Mesodermal cell (in vitro differentiated cells): Measurements from ENCODE around the gene CYS1.

Experiments
- H3K27ac ChIP-seq: 2 replicates; pipeline ENCODE4 v1.7.0; 2013; ENCODE audit warnings: mild to moderate bottlenecking, low read depth, low read length, moderate library complexity; ENCODE audit not compliant: severe bottlenecking
- H3K36me3 ChIP-seq: 2 replicates; pipeline ENCODE4 v1.7.1; 2013; ENCODE audit warnings: mild to moderate bottlenecking, low read length, moderate library complexity; ENCODE audit not compliant: control insufficient read depth, insufficient read depth
- H3K4me1 ChIP-seq: one replicate; pipeline ENCODE4 v1.7.1; 2013; ENCODE audit warnings: mild to moderate bottlenecking, low read length; ENCODE audit not compliant: insufficient read depth, control insufficient read depth, poor library complexity, severe bottlenecking
- H3K4me3 ChIP-seq: 2 replicates; pipeline ENCODE4 v1.7.0; 2013; ENCODE audit warnings: low read length, control low read depth, mild to moderate bottlenecking; ENCODE audit not compliant: insufficient read depth, poor library complexity, severe bottlenecking; ENCODE audit errors: extremely low read depth
- H3K9me3 ChIP-seq: 2 replicates; pipeline ENCODE4 v1.7.1; 2013; ENCODE audit warnings: mild to moderate bottlenecking, low read length, moderate library complexity; ENCODE audit not compliant: control insufficient read depth
- WGBS, 2 experiments: methylation state at CpG; one replicate each; pipeline ENCODE4 v1.1.5; 2013; ENCODE audit warnings: missing lambda C conversion rate in 2 of 2; ENCODE audit not compliant: insufficient coverage in 2 of 2; 5-methylcytosine and 5-hydroxymethylcytosine counted together

The CYS1 gene

DNA sequence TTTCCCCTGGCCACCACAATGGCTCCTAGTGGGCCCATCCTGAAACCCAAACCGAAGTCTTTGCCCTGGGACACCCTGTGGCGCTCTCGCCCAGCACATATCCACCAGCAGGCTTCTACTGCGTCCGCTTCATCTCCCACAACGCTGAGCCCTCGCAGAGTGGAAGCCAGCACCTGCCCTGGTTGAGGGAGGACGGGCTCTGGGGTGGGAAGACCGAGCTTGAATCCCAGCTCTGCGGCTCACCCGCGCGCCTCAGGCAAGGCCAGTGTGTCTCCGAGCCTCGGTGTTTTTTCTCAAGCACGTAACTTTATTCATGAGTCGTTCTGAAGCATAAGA is 21.2 kb downstream of the CYS1 start:
- H3K27ac ChIP-seq, result no peak overlapping the region
- no peak overlapping the region for H3K4me3 ChIP-seq
- H3K36me3 ChIP-seq, result peaks cover 11% of the 10 kb centered on the region
- 91 to 93% methylated on average over 17 of the region's 17 CpGs for WGBS, 2 experiments
- peaks cover 10% of the 10 kb centered on the region for H3K4me1 ChIP-seq
- H3K9me3 ChIP-seq, result no peaks in the 10 kb centered on the region

DNA sequence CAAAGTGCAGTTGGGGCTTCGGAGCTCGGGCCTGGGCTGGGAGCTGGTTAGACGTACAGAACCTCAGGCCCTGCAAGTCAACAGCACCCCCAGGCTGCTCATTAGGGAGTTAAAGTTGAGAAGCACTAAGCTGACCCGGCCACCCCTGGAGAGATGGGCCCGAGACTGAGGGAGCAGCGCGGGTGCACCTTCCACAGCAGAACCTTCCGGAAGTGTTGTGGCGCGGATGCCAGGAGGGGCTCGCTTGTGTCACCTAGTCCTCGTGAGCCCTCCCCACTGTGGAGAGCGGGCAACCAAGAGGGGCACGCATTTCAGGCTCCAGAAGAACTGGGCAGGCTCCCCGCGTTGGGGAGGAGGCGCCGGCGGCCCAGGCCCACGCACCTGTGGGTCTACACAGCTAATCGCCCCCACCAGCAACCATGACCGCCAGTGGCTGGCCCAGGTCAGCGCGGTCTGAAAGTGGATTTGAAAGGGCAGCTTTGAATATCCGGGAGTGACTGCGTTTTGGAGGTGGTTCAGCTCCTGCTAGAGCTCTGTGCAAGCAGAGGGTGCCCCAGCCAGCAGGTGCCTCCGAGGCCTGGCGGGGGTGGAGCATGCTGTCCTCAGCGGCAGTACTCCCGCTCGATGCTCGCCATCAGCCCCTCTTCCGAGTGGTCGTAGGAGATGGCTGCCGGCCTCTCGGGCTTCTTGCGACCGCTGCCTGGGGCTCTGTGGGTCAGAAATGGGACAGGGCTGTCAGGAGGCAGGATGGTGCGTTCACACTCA is 21.8 kb downstream of the CYS1 start:
- no peak overlapping the region for H3K4me3 ChIP-seq
- H3K4me1 ChIP-seq, result peaks cover 10% of the 10 kb centered on the region
- 90 to 97% methylated on average over 32 to 35 of the region's 39 CpGs for WGBS, 2 experiments
- peaks cover 16% of the 10 kb centered on the region for H3K36me3 ChIP-seq
- H3K27ac ChIP-seq, result peak overlapping the region; percentile 82
- no peaks in the 10 kb centered on the region for H3K9me3 ChIP-seq

DNA sequence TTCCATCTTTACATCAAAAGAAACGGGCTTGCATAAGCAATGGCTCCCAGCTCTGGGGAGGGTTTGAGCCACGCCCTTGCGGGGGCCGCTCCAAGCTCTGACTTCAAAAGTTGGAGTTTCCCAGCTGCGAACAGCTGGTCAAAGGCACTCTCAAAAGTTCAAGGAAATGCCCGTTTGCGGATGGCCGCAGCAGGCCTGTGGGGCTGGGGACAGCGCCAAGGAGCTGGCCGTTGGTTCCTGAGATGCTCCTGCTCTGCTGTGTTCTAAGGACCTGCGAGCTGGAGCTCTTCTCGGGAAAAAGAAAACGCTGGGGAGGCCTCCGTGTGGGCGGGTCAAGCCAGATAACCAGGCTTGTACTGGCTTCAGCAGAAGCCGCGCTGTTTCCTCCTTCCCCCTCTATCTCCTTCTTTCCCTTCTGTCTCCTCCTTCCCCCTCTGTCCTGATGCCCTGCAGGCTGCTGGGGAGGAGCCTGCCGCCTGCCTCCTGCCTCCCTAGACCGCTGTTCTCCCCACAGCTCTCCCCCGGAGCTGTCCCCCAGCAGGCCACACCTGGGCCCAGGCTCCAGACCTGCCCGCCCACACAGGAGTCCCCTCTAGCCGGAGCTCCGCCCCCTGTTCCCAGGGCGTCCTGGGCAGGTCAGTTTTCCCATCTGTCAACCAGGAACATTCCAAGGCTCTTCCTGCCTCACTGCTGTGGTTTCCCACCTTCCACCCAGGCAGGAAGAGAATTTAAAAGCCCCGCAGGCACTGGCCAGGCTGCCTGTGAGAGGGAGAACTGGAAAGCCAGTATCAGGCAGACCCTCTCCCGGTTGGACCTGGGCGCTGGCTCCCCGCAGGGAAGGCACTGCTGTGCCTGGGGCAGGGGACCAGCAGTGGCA is 22.7 kb downstream of the CYS1 start:
- H3K4me3 ChIP-seq, result peak overlapping the region; percentile 20
- H3K27ac ChIP-seq, result peak overlapping the region; percentile 82

DNA sequence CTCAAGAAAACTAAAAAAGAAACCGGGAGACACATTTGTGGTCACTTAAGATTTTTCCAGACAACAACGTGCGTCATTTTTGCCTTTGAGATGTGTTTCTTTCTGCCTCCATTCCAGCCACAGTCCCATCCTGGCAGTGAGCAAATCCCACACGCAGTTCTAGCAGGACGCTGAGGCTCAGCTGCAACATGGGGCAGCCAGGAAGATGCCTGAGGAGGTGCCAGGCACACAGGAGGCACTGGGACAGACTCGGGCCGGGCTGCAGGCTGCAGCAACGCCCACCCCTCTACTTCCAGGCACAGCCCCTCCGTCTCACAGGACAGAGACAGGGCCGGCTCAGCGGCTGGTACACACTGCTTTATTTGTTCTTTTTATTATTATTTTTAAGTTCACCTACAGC is 23.8 kb downstream of the CYS1 start:
- H3K27ac ChIP-seq, result no peak overlapping the region
- WGBS, 2 experiments, result 62 to 74% methylated on average over 8 of the region's 11 CpGs
- peaks cover 33% of the 10 kb centered on the region for H3K36me3 ChIP-seq
- no peaks in the 10 kb centered on the region for H3K9me3 ChIP-seq
- peaks cover 10% of the 10 kb centered on the region for H3K4me1 ChIP-seq
- no peak overlapping the region for H3K4me3 ChIP-seq

More for the DNA sequence above, 22.7 kb downstream of the CYS1 start:
- Histone ChIP-seq H3K4me1 (peaks cover 10% of the 10 kb centered on the region), H3K36me3 (peaks cover 24% of the 10 kb centered on the region), H3K9me3 (no peaks in the 10 kb centered on the region)
- 6 to 8% methylated on average over 23 of the region's 28 CpGs for WGBS, 2 experiments

DNA sequence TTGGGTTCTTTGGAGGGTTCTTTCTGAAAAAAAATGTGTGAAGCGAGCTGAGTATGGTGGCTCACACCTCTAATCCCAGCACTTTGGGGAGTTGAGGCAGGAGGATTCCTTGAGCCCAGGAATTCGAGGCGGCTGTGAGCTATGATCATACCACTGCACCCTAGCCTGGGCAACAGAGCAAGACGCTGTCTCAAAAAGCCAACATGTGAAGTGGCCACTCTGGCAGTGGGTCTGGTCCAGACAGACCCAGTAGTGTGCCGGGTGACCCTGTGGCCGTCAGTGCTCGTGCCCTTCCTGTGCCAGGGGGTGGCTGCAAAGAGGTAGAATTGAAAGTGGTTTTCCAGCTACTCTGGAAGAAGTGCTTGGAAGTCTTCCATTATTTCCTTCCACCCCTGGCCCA is 25.2 kb downstream of the CYS1 start:
- no peak overlapping the region for H3K4me3 ChIP-seq
- no peak overlapping the region for H3K27ac ChIP-seq
- 92 to 98% methylated on average over 5 to 7 of the region's 7 CpGs for WGBS, 2 experiments
- H3K4me1 ChIP-seq, result peaks cover 10% of the 10 kb centered on the region
- H3K36me3 ChIP-seq, result peaks cover 38% of the 10 kb centered on the region
- H3K9me3 ChIP-seq, result no peaks in the 10 kb centered on the region

DNA sequence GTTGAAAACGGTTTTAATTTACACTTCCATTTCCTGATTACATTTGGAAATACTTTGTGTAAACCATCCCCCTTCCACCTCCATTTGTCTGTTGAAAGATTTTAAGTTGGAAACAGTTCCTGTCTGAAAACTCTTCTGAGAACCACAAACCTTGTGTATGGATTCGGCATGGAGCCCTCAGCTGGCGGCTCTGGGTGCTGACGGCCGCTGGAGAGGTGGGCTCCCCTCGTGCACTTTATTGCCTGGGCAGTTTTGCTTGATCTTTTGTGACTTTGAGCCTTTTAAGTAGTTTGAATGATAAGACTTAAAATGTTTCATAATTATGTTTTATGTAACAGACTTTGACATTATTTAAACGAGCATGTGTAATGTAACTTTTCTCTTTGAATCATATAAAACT is 25.8 kb downstream of the CYS1 start:
- Histone ChIP-seq H3K4me3 (no peak overlapping the region), H3K9me3 (no peaks in the 10 kb centered on the region), H3K4me1 (peaks cover 10% of the 10 kb centered on the region), H3K27ac (no peak overlapping the region), H3K36me3 (peaks cover 42% of the 10 kb centered on the region)
- 87 to 100% methylated on average over 3 to 4 of the region's 7 CpGs for WGBS, 2 experiments

DNA sequence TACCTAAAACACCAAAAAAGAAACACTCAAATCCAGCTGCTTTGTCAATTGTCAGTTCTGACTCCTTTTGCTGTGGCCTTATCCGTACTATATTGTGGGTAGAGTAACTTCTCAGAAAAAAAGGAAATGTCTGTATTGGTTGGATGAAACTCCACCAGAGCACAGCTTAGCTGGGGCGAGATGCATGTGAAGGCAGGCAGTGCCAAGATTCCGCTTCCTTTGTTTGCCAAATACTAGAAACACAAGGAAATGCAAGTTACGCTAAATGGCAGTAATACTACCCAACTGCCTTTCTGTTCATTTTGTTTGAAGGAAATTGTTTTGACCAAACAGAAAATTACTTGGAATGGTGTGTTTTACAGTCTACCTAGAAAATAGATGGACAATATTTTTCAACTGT is 26.9 kb downstream of the CYS1 start:
- WGBS, 2 experiments, result 100% methylated on average over 3 of the region's 4 CpGs
- no peak overlapping the region for H3K27ac ChIP-seq

GRCh38 chr2:10052216-10052615 is 28.0 kb downstream of the CYS1 start:
- no peak overlapping the region for H3K4me3 ChIP-seq
- H3K4me1 ChIP-seq, result peaks cover 5% of the 10 kb centered on the region
- H3K9me3 ChIP-seq, result no peaks in the 10 kb centered on the region
- no peak overlapping the region for H3K27ac ChIP-seq
- H3K36me3 ChIP-seq, result peaks cover 61% of the 10 kb centered on the region
- WGBS, 2 experiments, result 95 to 96% methylated on average over 14 to 16 of the region's 16 CpGs

More for the DNA sequence above, 26.9 kb downstream of the CYS1 start:
- Histone ChIP-seq H3K4me1 (peaks cover 10% of the 10 kb centered on the region), H3K36me3 (peaks cover 50% of the 10 kb centered on the region), H3K9me3 (no peaks in the 10 kb centered on the region), H3K4me3 (no peak overlapping the region)

- peaks cover 59% of the 10 kb centered on the region for H3K36me3 ChIP-seq
Measured at GRCh38 chr2:10048501-10049171, 31.6 kb downstream of the CYS1 start.

GRCh38 chr2:10047616-10048500 is 32.4 kb downstream of the CYS1 start:
- 92 to 95% methylated on average over 13 to 15 of the region's 15 CpGs for WGBS, 2 experiments
- Histone ChIP-seq H3K36me3 (peaks cover 51% of the 10 kb centered on the region), H3K4me1 (no peaks in the 10 kb centered on the region), H3K27ac (no peak overlapping the region), H3K9me3 (no peaks in the 10 kb centered on the region), H3K4me3 (no peak overlapping the region)

More at GRCh38 chr2:10048501-10049171, 31.6 kb downstream of the CYS1 start:
- Histone ChIP-seq H3K9me3 (no peaks in the 10 kb centered on the region), H3K4me1 (no peaks in the 10 kb centered on the region), H3K27ac (no peak overlapping the region), H3K4me3 (no peak overlapping the region)
- 86 to 89% methylated on average over 4 to 7 of the region's 10 CpGs for WGBS, 2 experiments
